Muscle layer of colon (tissue), 2 donors: ENCODE results near the gene DDX28.
"Not testable (repeated sequence)": the region's sequence is repeated elsewhere in the genome, so short reads cannot be mapped to it uniquely, and the experiment has no call there.

Experiments
- H3K27ac ChIP-seq: one replicate; pipeline ENCODE4 v1.7.0; 2013; ENCODE audit warnings: low read depth, mild to moderate bottlenecking, low read length, moderate library complexity
- H3K27me3 ChIP-seq, 2 donors: one replicate each; pipeline ENCODE4 v1.7.0; 2013; ENCODE audit warnings: low read length in 2 of 2, mild to moderate bottlenecking in 2 of 2; ENCODE audit not compliant: insufficient read depth in 2 of 2, control insufficient read depth in 1 of 2
- H3K36me3 ChIP-seq: one replicate; pipeline ENCODE4 v1.7.0; 2013; ENCODE audit warnings: mild to moderate bottlenecking, low read length; ENCODE audit not compliant: insufficient read depth
- H3K4me1 ChIP-seq: one replicate; pipeline ENCODE4 v1.7.0; 2013; ENCODE audit warnings: mild to moderate bottlenecking, low read length; ENCODE audit not compliant: insufficient read depth
- H3K4me3 ChIP-seq, 2 donors: one replicate each; pipeline ENCODE4 v1.7.0; 2013; ENCODE audit warnings: low read length in 2 of 2, low read depth in 1 of 2, mild to moderate bottlenecking in 1 of 2, moderate library complexity in 1 of 2
- H3K9ac ChIP-seq: one replicate; pipeline ENCODE4 v1.7.0; 2013; ENCODE audit warnings: low read length
- H3K9me3 ChIP-seq: one replicate; pipeline ENCODE4 v1.7.0; 2013; ENCODE audit warnings: mild to moderate bottlenecking, low read length
- donor health status: abdominal sarcoma.
- donor health status: Adenocarcinoma of cecum.

Gene DDX28

GRCh38 chr16:68033101-68033500 is 10.1 kb upstream of the DDX28 start:
- peaks cover 4% of the 10 kb centered on the region for H3K36me3 ChIP-seq

GRCh38 chr16:68031951-68032350 is 8.9 kb upstream of the DDX28 start:
- no peaks in the 10 kb centered on the region for H3K4me1 ChIP-seq
- H3K9ac ChIP-seq = no peak overlapping the region
- no peak overlapping the region for H3K27ac ChIP-seq
- H3K36me3 ChIP-seq = peaks cover 4% of the 10 kb centered on the region
- no peaks in the 10 kb centered on the region for H3K9me3 ChIP-seq
- H3K27me3 ChIP-seq = no peaks in the 10 kb centered on the region
- H3K4me3 ChIP-seq = no peak overlapping the region

More at GRCh38 chr16:68033101-68033500, 10.1 kb upstream of the DDX28 start:
- H3K4me3 ChIP-seq = no peak overlapping the region
- no peaks in the 10 kb centered on the region for H3K9me3 ChIP-seq
- no peak overlapping the region for H3K9ac ChIP-seq
- no peak overlapping the region for H3K27ac ChIP-seq
- no peaks in the 10 kb centered on the region for H3K4me1 ChIP-seq
- no peaks in the 10 kb centered on the region for H3K27me3 ChIP-seq

- not testable (repeated sequence) for H3K9ac ChIP-seq, H3K36me3 ChIP-seq, H3K27me3 ChIP-seq, H3K9me3 ChIP-seq, H3K4me1 ChIP-seq, H3K4me3 ChIP-seq, H3K27ac ChIP-seq
Measured at GRCh38 chr16:68030108-68030507, 7.1 kb upstream of the DDX28 start.

GRCh38 chr16:68028996-68029395 is 6.0 kb upstream of the DDX28 start:
- Histone ChIP-seq H3K9me3 (no peaks in the 10 kb centered on the region), H3K36me3 (peaks cover 4% of the 10 kb centered on the region), H3K27ac (no peak overlapping the region), H3K4me3 (no peak overlapping the region), H3K9ac (no peak overlapping the region), H3K4me1 (peaks cover 4% of the 10 kb centered on the region), H3K27me3 (no peaks in the 10 kb centered on the region)

- Histone ChIP-seq H3K9me3 (no peaks in the 10 kb centered on the region), H3K4me3 (peak overlapping the region; percentile 43 to 72), H3K9ac (peak overlapping the region; percentile 65), H3K27ac (peak overlapping the region; percentile 95), H3K36me3 (peaks cover 12% of the 10 kb centered on the region), H3K27me3 (no peaks in the 10 kb centered on the region), H3K4me1 (peaks cover 25% of the 10 kb centered on the region)
Measured at GRCh38 chr16:68022278-68022727, 729 bp downstream of the DDX28 start.

- Histone ChIP-seq H3K4me3 (peak overlapping the region in 1 of 2 donors; percentile 72), H3K27ac (no peak overlapping the region), H3K9ac (no peak overlapping the region)
Measured at GRCh38 chr16:68021490-68021889, 1.5 kb downstream of the DDX28 start.

GRCh38 chr16:68019167-68019680 is 3.8 kb downstream of the DDX28 start:
- Histone ChIP-seq H3K9me3 (no peaks in the 10 kb centered on the region), H3K27ac (no peak overlapping the region), H3K9ac (no peak overlapping the region), H3K36me3 (peaks cover 12% of the 10 kb centered on the region), H3K27me3 (no peaks in the 10 kb centered on the region), H3K4me1 (peaks cover 24% of the 10 kb centered on the region), H3K4me3 (no peak overlapping the region)

More at GRCh38 chr16:68021490-68021889, 1.5 kb downstream of the DDX28 start:
- Histone ChIP-seq H3K36me3 (peaks cover 12% of the 10 kb centered on the region), H3K9me3 (no peaks in the 10 kb centered on the region), H3K27me3 (no peaks in the 10 kb centered on the region), H3K4me1 (peaks cover 25% of the 10 kb centered on the region)

- no peak within 1 kb of the TSS for H3K27ac ChIP-seq
- no peaks in the 10 kb centered on the region for H3K27me3 ChIP-seq
- no peaks in the 10 kb centered on the region for H3K4me1 ChIP-seq
- no peak within 1 kb of the TSS for H3K4me3 ChIP-seq
- H3K36me3 ChIP-seq = no peaks in the 10 kb centered on the region
- H3K9me3 ChIP-seq = no peaks in the 10 kb centered on the region
- no peak within 1 kb of the TSS for H3K9ac ChIP-seq
Measured at GRCh38 chr16:68015681-68016080, 7.4 kb downstream of the DDX28 start, which contains the start of gene DPEP2NB. Gene DPEP2NB, minus strand, starts transcription at chr16:68015911. Its CDS starts 141 bp downstream, at chr16:68015770.

- H3K36me3 ChIP-seq = no peaks in the 10 kb centered on the region
- no peak overlapping the region for H3K27ac ChIP-seq
- H3K9me3 ChIP-seq = no peaks in the 10 kb centered on the region
- H3K9ac ChIP-seq = no peak overlapping the region
- no peaks in the 10 kb centered on the region for H3K27me3 ChIP-seq
- H3K4me1 ChIP-seq = no peaks in the 10 kb centered on the region
- no peak overlapping the region for H3K4me3 ChIP-seq
Measured at GRCh38 chr16:68013440-68013839, 9.6 kb downstream of the DDX28 start.

- not testable (repeated sequence) for H3K9ac ChIP-seq, H3K27me3 ChIP-seq, H3K4me1 ChIP-seq
Measured at GRCh38 chr16:68009872-68010271, 13.2 kb downstream of the DDX28 start.

GRCh38 chr16:68009157-68009735 is 13.8 kb downstream of the DDX28 start:
- Histone ChIP-seq H3K4me1 (no peaks in the 10 kb centered on the region), H3K9ac (no peak overlapping the region), H3K4me3 (no peak overlapping the region), H3K27me3 (no peaks in the 10 kb centered on the region), H3K9me3 (no peaks in the 10 kb centered on the region), H3K27ac (no peak overlapping the region), H3K36me3 (no peaks in the 10 kb centered on the region)

More at GRCh38 chr16:68009872-68010271, 13.2 kb downstream of the DDX28 start:
- H3K9me3 ChIP-seq, H3K36me3 ChIP-seq, H3K27ac ChIP-seq, H3K4me3 ChIP-seq: not testable (repeated sequence)

- no peak overlapping the region for H3K9ac ChIP-seq
- H3K36me3 ChIP-seq = no peaks in the 10 kb centered on the region
- no peak overlapping the region for H3K4me3 ChIP-seq
- H3K27me3 ChIP-seq = no peaks in the 10 kb centered on the region
- no peaks in the 10 kb centered on the region for H3K4me1 ChIP-seq
- H3K9me3 ChIP-seq = no peaks in the 10 kb centered on the region
- no peak overlapping the region for H3K27ac ChIP-seq
Measured at GRCh38 chr16:68005786-68006286, 17.2 kb downstream of the DDX28 start.
